Measurements from ENCODE around the gene ZNF580. TPM values are rescaled to one million over a fixed set of nuclear protein-coding genes. Genes with fewer than 3 reads are reported as not detected.
A peak's percentile ranks its signal among the peaks of the same experiment; 100 is the strongest.

The ZNF580 gene
- total and polyA plus RNA-seq, 9 of the 15 experiments (the other 6 are each of a cell fraction or from before 2014, with no cell fraction given) = 2.3 to 47.4 (median 6.0) TPM

GRCh38 chr19:55624109-55625003, 16.4 kb upstream of the ZNF580 start, which contains the start of gene ZNF784 (continued):
- TF ChIP-seq ASH1L (IDR thresholded peaks at IDR 0.05; ENCODE audit: borderline replicate concordance, low read depth, partially characterized antibody) = no peak
- no peak for TF ChIP-seq IRF9 (tag; IDR thresholded peaks at IDR 0.05)
- no peak for TF ChIP-seq DMBX1 (CRISPR knock-in tag; IDR thresholded peaks at IDR 0.05; ENCODE audit: borderline replicate concordance)
- TF ChIP-seq JUND (IDR thresholded peaks at IDR 0.05; ENCODE audit: borderline replicate concordance, low read depth, low read length) = peak; percentile 54; the same call in 1 of the 2 replicates
- TF ChIP-seq JUND (tag; IDR thresholded peaks at IDR 0.05; ENCODE audit: borderline replicate concordance, low read depth, low read length) = no peak
- no peak for TF ChIP-seq TAL1 (IDR thresholded peaks at IDR 0.05)
- no peak for TF ChIP-seq ZNF217 (CRISPR knock-in tag; IDR thresholded peaks at IDR 0.05)
- no peak for TF ChIP-seq CBFB (CRISPR knock-in tag; IDR thresholded peaks at IDR 0.05)
- TF ChIP-seq E2F5 (CRISPR knock-in tag; IDR thresholded peaks at IDR 0.05) = no peak
- no peak for TF ChIP-seq ZNF407 (IDR thresholded peaks at IDR 0.05; ENCODE audit: low read depth)
- no peak for TF ChIP-seq ZFPM2 (CRISPR knock-in tag; IDR thresholded peaks at IDR 0.05)
- no peak for TF ChIP-seq GABPB2 (CRISPR knock-in tag; conservative IDR thresholded peaks at IDR 0.05)
- TF ChIP-seq HOXB6 (CRISPR knock-in tag; IDR thresholded peaks at IDR 0.05; ENCODE audit: borderline replicate concordance) = no peak
- TF ChIP-seq NONO (IDR thresholded peaks at IDR 0.05; ENCODE audit: low read depth in 2 of 2, low read length in 1 of 2) = no peak
- TF ChIP-seq ZNF668 (CRISPR knock-in tag; IDR thresholded peaks at IDR 0.05) = no peak
- no peak for TF ChIP-seq ARNT (IDR thresholded peaks at IDR 0.05)
- no peak for TF ChIP-seq SMAD3 (CRISPR knock-in tag; conservative IDR thresholded peaks at IDR 0.05)
